Neural cell (in vitro differentiated cells): ENCODE results near the gene NDUFB8. TPM values are rescaled to one million over a fixed set of nuclear protein-coding genes. Genes with fewer than 3 reads are reported as not detected.

ENCODE experiments used
- H2AFZ ChIP-seq: fragments of 200-600, 300-800 bp; sonication (generic), shearing (Covaris generic); 2 replicates; pipeline ENCODE4 v1.6.0; 2014; ENCODE audit warnings: low read depth, mild to moderate bottlenecking, antibody characterized with exemption, low read length, moderate library complexity
- H3F3A ChIP-seq: fragments of 200-600 bp; shearing (Covaris generic); 2 replicates; pipeline ENCODE4 v1.6.1; 2016; ENCODE audit warnings: mild to moderate bottlenecking, moderate library complexity, mixed read lengths, antibody characterized with exemption, low read length; ENCODE audit not compliant: insufficient read depth, poor library complexity, severe bottlenecking
- H3K27ac ChIP-seq: fragments of 200-600, 300-800 bp; sonication (generic), shearing (Covaris generic); 2 replicates; pipeline ENCODE4 v1.5.1; 2014; ENCODE audit warnings: mild to moderate bottlenecking, low read length, moderate library complexity
- H3K27me3 ChIP-seq: fragments of 300-800, 200-600 bp; sonication (generic), shearing (Covaris generic); 2 replicates; pipeline ENCODE4 v1.6.0; 2014; ENCODE audit warnings: mild to moderate bottlenecking, low read depth, low read length, moderate library complexity; ENCODE audit not compliant: insufficient read depth
- H3K36me3 ChIP-seq: fragments of 300-800, 200-600 bp; sonication (generic), shearing (Covaris generic); 2 replicates; pipeline ENCODE4 v1.5.1; 2014; ENCODE audit warnings: mild to moderate bottlenecking, antibody characterized with exemption, low read length, moderate library complexity; ENCODE audit not compliant: insufficient read depth
- H3K4me2 ChIP-seq: fragments of 300-800, 200-600 bp; sonication (generic), shearing (Covaris generic); 2 replicates; pipeline ENCODE4 v1.6.0; 2014; ENCODE audit warnings: mild to moderate bottlenecking, low read length
- H3K4me3 ChIP-seq: fragments of 300-800, 200-600 bp; sonication (generic), shearing (Covaris generic); 2 replicates; pipeline ENCODE4 v1.5.1; 2014; ENCODE audit warnings: mild to moderate bottlenecking, low read length, moderate library complexity
- H3K79me2 ChIP-seq: fragments of 200-600 bp; shearing (Covaris generic); replicated peaks from 2 replicates; pipeline ENCODE4 v1.6.0; 2014; ENCODE audit warnings: mild to moderate bottlenecking, low read length, moderate library complexity; ENCODE audit not compliant: insufficient read depth
- H3K9ac ChIP-seq: fragments of 300-800, 200-600 bp; sonication (generic), shearing (Covaris generic); 2 replicates; pipeline ENCODE4 v1.6.1; 2016; ENCODE audit warnings: mild to moderate bottlenecking, low read length, mixed read lengths
- H3K9me2 ChIP-seq: fragments of 200-600 bp; shearing (Covaris generic); 2 replicates; pipeline ENCODE4 v1.6.1; 2016; ENCODE audit warnings: mild to moderate bottlenecking, low read length, mixed read lengths; ENCODE audit not compliant: insufficient read depth
- H3K9me3 ChIP-seq: fragments of 200-600, 300-800 bp; sonication (generic), shearing (Covaris generic); 2 replicates; pipeline ENCODE4 v1.6.1; 2016; ENCODE audit warnings: mild to moderate bottlenecking, mixed run types, low read length, moderate library complexity, mixed read lengths
- H4K20me1 ChIP-seq: fragments of 200-600 bp; shearing (Covaris generic); 2 replicates; pipeline ENCODE4 v1.6.1; 2016; ENCODE audit warnings: mild to moderate bottlenecking, mixed run types; ENCODE audit not compliant: insufficient read depth
- EP300 ChIP-seq: fragments of 450-650 bp; conservative IDR thresholded peaks from 2 replicates; pipeline ENCODE4 v1.6.1; 2014; ENCODE audit warnings: antibody characterized with exemption, mild to moderate bottlenecking, moderate library complexity; ENCODE audit not compliant: poor library complexity, severe bottlenecking
- EZH2 ChIP-seq: fragments of 200-600, 300-800 bp; shearing (Covaris generic), sonication (generic); IDR thresholded peaks from 2 replicates; pipeline ENCODE4 v1.6.1; 2014; ENCODE audit warnings: antibody characterized with exemption, low read length, borderline replicate concordance, mild to moderate bottlenecking; ENCODE audit not compliant: insufficient read depth, poor library complexity, severe bottlenecking
- MXI1 ChIP-seq: fragments of 450-650 bp; conservative IDR thresholded peaks from 2 replicates; pipeline ENCODE4 v1.6.1; 2014; ENCODE audit warnings: antibody characterized with exemption, mild to moderate bottlenecking; ENCODE audit not compliant: poor library complexity, severe bottlenecking
- POLR2AphosphoS5 ChIP-seq: IDR thresholded peaks from 2 replicates; pipeline ENCODE4 v1.6.1; 2012
- RAD21 ChIP-seq: fragments of 450-650 bp; conservative IDR thresholded peaks from 2 replicates; pipeline ENCODE4 v1.6.1; 2014; ENCODE audit warnings: antibody characterized with exemption, mild to moderate bottlenecking, moderate library complexity
- SMC3 ChIP-seq: fragments of 450-650 bp; conservative IDR thresholded peaks from 2 replicates; pipeline ENCODE4 v1.6.1; 2014; ENCODE audit warnings: antibody characterized with exemption, mild to moderate bottlenecking, moderate library complexity; ENCODE audit not compliant: poor library complexity
- TAF1 ChIP-seq: IDR thresholded peaks from 2 replicates; pipeline ENCODE4 v1.6.1; 2012; ENCODE audit warnings: low read depth
- polyA plus RNA-seq: library from polyadenylated mRNA; depleted of rRNA; stranded (reverse); fragments of >200 nt; gene quantifications from 2 replicates; pipeline ENCODE4 v1.2.3, GENCODE V29; 2014
- TF ChIP-seq, protein P1 (sequence below): IDR thresholded peaks from 2 replicates; pipeline ENCODE4 v1.6.1; 2012; ENCODE audit warnings: borderline replicate concordance
- TF ChIP-seq, protein P2 (sequence below): fragments of 450-650 bp; IDR thresholded peaks from 2 replicates; pipeline ENCODE4 v1.5.1; 2014; ENCODE audit warnings: antibody characterized with exemption, mild to moderate bottlenecking, moderate library complexity; ENCODE audit not compliant: poor library complexity, severe bottlenecking

The NDUFB8 gene
- polyA plus RNA-seq, 1 donor from 2014 or later: 407 TPM

DNA sequence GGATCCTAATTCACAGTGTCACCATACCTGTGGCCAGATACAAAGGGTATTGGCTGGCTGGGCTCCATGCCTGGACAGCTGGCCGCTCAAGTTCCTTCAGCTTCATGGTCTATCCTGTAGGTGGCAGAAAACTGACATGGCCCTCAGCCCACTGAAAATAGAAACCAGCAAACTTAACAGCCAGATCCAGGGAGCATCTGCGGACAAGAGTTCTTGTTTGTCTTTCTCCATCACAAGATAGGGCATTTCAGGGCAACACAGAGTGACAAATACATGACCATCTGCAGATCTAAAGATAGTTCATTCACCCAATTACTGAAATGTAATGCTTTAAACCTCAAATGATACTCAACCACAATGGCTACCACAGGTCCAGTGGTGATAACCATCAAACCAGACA lies 12.8 kb downstream of the NDUFB8 start:
- Histone ChIP-seq H3F3A (no peaks in the 10 kb centered on the region), H3K27ac (no peak overlapping the region), H3K4me2 (no peak overlapping the region), H3K9ac (no peak overlapping the region), H2AFZ (no peak overlapping the region), H3K9me3 (no peaks in the 10 kb centered on the region), H3K9me2 (no peaks in the 10 kb centered on the region), H3K36me3 (no peaks in the 10 kb centered on the region), H3K27me3 (peaks cover 21% of the 10 kb centered on the region), H4K20me1 (no peaks in the 10 kb centered on the region), H3K79me2 (no peaks in the 10 kb centered on the region), H3K4me3 (no peak overlapping the region)
- TF ChIP-seq SMC3: no peak

DNA sequence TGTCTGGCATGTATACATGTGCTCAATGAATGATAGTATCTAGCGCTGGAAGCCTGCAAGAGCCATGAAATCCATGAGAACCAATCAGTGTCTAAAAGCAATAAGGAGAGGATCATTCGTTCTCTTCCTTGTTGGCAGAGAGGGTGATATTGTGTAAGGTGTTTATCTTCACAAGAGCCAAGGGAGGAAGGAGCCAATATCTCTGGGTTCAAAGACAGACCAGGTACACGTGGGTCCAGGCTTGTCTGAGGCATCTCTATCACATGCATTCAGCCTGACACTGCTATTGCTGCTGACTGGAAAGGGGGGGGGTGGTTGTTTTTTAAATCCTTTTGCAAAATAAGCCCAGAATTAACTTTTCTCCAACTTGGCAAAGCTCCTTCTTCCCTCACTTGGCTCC lies 14.1 kb downstream of the NDUFB8 start:
- Histone ChIP-seq H3F3A (no peaks in the 10 kb centered on the region), H3K79me2 (no peaks in the 10 kb centered on the region), H3K36me3 (no peaks in the 10 kb centered on the region), H2AFZ (no peak overlapping the region), H3K9me3 (no peaks in the 10 kb centered on the region), H3K4me3 (no peak overlapping the region), H3K27ac (no peak overlapping the region), H3K9ac (no peak overlapping the region), H3K9me2 (no peaks in the 10 kb centered on the region), H3K27me3 (peaks cover 21% of the 10 kb centered on the region), H4K20me1 (no peaks in the 10 kb centered on the region), H3K4me2 (no peak overlapping the region)
- TF ChIP-seq RAD21 (no peak), EZH2 (no peak), SMC3 (no peak), MXI1 (no peak), POLR2AphosphoS5 (no peak), EP300 (no peak), TAF1 (no peak)
- TF ChIP-seq, protein P1, sequence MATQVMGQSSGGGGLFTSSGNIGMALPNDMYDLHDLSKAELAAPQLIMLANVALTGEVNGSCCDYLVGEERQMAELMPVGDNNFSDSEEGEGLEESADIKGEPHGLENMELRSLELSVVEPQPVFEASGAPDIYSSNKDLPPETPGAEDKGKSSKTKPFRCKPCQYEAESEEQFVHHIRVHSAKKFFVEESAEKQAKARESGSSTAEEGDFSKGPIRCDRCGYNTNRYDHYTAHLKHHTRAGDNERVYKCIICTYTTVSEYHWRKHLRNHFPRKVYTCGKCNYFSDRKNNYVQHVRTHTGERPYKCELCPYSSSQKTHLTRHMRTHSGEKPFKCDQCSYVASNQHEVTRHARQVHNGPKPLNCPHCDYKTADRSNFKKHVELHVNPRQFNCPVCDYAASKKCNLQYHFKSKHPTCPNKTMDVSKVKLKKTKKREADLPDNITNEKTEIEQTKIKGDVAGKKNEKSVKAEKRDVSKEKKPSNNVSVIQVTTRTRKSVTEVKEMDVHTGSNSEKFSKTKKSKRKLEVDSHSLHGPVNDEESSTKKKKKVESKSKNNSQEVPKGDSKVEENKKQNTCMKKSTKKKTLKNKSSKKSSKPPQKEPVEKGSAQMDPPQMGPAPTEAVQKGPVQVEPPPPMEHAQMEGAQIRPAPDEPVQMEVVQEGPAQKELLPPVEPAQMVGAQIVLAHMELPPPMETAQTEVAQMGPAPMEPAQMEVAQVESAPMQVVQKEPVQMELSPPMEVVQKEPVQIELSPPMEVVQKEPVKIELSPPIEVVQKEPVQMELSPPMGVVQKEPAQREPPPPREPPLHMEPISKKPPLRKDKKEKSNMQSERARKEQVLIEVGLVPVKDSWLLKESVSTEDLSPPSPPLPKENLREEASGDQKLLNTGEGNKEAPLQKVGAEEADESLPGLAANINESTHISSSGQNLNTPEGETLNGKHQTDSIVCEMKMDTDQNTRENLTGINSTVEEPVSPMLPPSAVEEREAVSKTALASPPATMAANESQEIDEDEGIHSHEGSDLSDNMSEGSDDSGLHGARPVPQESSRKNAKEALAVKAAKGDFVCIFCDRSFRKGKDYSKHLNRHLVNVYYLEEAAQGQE: no peak
- TF ChIP-seq, protein P2, sequence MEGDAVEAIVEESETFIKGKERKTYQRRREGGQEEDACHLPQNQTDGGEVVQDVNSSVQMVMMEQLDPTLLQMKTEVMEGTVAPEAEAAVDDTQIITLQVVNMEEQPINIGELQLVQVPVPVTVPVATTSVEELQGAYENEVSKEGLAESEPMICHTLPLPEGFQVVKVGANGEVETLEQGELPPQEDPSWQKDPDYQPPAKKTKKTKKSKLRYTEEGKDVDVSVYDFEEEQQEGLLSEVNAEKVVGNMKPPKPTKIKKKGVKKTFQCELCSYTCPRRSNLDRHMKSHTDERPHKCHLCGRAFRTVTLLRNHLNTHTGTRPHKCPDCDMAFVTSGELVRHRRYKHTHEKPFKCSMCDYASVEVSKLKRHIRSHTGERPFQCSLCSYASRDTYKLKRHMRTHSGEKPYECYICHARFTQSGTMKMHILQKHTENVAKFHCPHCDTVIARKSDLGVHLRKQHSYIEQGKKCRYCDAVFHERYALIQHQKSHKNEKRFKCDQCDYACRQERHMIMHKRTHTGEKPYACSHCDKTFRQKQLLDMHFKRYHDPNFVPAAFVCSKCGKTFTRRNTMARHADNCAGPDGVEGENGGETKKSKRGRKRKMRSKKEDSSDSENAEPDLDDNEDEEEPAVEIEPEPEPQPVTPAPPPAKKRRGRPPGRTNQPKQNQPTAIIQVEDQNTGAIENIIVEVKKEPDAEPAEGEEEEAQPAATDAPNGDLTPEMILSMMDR: no peak

DNA sequence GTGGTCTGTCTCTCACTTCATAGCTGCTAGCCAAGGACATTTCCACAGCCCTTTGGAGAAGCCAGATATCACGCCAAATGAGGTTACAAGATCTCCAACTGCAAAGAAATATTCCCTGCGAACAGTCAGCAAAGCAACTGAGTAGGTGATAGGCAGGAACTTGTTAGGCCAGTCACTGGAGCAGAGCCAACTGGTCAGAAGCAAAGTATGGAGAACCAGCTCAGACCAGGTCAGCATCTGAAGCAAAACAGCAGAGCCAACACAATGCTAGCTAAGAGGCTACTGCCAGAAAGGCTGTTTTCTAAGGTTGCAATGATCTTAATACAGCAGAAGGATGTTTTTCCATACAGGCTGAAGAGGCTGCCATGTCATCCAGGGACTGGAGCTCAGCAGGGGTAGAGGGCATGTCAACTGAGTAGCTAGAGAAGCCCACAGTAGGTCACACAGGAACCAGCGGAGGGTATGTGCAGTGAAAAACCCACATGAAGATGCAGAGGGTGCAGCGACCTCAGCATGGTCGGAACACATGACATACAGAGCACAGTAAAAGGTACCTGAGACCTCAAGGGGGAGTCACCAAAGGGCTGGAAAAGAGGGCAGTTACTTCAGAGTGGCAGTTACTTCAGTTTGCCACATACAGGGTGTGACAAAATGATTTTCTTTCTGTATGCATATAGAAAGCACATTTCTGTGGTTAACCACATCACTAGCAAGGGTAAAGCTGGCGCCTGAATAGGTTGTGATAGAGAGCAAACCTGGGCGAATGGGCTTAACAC lies 18.9 kb downstream of the NDUFB8 start:
- Histone ChIP-seq H3K27ac (no peak overlapping the region), H3K9ac (no peak overlapping the region), H3K9me2 (no peaks in the 10 kb centered on the region), H3K4me2 (no peak overlapping the region), H3K79me2 (no peaks in the 10 kb centered on the region), H4K20me1 (no peaks in the 10 kb centered on the region), H3K36me3 (no peaks in the 10 kb centered on the region), H3K4me3 (no peak overlapping the region), H3K9me3 (no peaks in the 10 kb centered on the region), H3K27me3 (no peaks in the 10 kb centered on the region), H3F3A (no peaks in the 10 kb centered on the region), H2AFZ (no peak overlapping the region)
- TF ChIP-seq RAD21 (no peak), EP300 (no peak), MXI1 (no peak)
- TF ChIP-seq, protein P1: no peak
